ENCODE data around the gene LRRC3.

LRRC3 gene

DNA sequence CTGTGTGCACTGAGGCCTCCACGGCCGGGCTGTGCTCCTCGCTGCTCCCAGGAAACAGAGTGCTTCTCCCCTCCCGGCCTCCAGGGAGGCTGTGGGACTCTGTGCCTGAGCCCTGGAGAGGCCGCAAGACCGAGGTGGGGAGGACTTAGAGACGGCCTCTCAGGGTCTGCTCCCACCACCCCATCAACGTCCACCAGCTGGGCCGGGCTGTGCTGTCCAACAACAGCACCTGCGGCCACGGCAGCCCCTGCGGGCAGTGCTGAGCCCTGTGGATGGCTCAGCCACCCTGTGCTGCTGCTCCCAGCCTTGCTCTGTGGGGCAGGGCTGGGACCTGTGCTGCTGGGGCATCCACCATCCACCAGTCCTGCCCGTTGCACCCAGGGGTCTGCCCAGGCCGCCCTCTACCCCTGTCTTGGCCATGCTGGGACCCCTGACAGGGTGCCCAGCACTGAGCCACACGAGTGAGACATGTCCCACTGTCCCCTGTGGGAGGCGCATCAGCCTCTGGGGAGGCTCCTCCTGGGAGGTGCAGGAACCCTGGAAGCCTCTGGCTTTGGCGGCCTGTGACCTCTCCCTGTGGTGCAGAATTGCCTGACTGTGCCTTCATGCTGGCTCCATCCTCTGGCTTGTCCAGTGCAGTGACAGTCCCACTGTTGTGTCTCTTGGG lies 31.2 kb upstream of the LRRC3 start:
- no peak for TF ChIP-seq ZNF221 (tag by site-specific recombination; IDR thresholded peaks at IDR 0.05; ENCODE audit: borderline replicate concordance)
- TF ChIP-seq ZIC2 (tag by site-specific recombination; IDR thresholded peaks at IDR 0.05), result peak; percentile 86
- TF ChIP-seq GLIS1 (tag by site-specific recombination; IDR thresholded peaks at IDR 0.05), result peak; percentile 37
- no peaks in the 10 kb centered on the region for H3K4me1 ChIP-seq (ENCODE audit: control insufficient read depth, insufficient read depth, low read length)
- CTCF ChIA-PET, result no interaction called here
- H3K4me3 ChIP-seq (ENCODE audit: low read depth, low read length), result no peak overlapping the region
- H3K36me3 ChIP-seq (ENCODE audit: control insufficient read depth in 2 of 2, insufficient read depth in 1 of 2, low read length in 2 of 2), result no peaks in the 10 kb centered on the region
- POLR2A ChIA-PET, result no interaction called here
- no peaks in the 10 kb centered on the region for H3K9me3 ChIP-seq (ENCODE audit: control insufficient read depth, insufficient read depth, low read depth, low read length)
- H3K27ac ChIP-seq (ENCODE audit: extremely low read depth, low read depth, low read length), result no peak overlapping the region

DNA sequence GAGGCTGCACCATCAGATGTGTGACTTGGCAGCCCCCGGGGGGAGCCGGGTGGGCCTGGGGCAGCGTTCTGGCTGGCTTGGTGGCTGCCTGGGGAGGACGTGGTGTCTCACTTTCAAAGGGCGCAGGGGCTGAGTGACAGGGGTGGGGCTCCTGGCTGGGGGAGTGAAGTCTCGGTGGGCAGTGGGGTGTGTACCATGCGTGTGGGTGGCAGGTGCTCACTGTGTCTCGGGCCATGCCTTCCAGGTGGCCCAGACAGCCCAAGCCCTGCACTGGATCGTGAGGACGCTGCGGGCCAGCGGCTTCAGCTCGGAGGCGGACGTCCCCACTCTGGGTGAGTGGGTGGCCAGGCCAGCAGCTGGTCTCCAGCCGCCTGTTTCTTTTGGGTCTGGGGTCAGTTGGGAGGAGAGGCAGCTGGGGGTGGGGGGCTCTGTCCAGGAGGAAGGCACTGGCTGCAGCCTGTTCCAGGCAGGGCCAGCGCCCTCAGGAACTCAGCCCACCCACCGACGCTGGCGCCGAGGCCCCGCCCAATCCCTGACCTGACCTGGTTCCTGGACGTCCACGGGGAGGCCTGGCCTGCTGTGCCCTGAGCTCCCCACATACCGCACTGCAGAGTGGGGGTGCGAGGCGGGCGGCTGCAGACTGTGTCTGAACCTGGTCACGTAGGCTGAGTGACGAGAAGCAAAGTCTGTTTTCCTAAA lies 30.6 kb upstream of the LRRC3 start:
- TF ChIP-seq ZFHX2 (tag by site-specific recombination; conservative IDR thresholded peaks at IDR 0.05) (0 out of 2 replicates have a peak, but pooled peaks have one; percentile 34), ZFP37 (tag by site-specific recombination; IDR thresholded peaks at IDR 0.05) (no peak), ZBTB21 (tag by site-specific recombination; IDR thresholded peaks at IDR 0.05) (no peak), ZBTB7A (tag by site-specific recombination; IDR thresholded peaks at IDR 0.05; ENCODE audit: low read depth) (no peak), ZNF707 (tag by site-specific recombination; IDR thresholded peaks at IDR 0.05) (no peak), ZNF366 (tag by site-specific recombination; conservative IDR thresholded peaks at IDR 0.05) (no peak), EGR2 (tag by site-specific recombination; IDR thresholded peaks at IDR 0.05; ENCODE audit: low read depth) (peak; percentile 28; the same call in 1 of the 2 replicates), ZNF555 (tag by site-specific recombination; conservative IDR thresholded peaks at IDR 0.05) (no peak)
- TF ChIP-seq, protein P1, sequence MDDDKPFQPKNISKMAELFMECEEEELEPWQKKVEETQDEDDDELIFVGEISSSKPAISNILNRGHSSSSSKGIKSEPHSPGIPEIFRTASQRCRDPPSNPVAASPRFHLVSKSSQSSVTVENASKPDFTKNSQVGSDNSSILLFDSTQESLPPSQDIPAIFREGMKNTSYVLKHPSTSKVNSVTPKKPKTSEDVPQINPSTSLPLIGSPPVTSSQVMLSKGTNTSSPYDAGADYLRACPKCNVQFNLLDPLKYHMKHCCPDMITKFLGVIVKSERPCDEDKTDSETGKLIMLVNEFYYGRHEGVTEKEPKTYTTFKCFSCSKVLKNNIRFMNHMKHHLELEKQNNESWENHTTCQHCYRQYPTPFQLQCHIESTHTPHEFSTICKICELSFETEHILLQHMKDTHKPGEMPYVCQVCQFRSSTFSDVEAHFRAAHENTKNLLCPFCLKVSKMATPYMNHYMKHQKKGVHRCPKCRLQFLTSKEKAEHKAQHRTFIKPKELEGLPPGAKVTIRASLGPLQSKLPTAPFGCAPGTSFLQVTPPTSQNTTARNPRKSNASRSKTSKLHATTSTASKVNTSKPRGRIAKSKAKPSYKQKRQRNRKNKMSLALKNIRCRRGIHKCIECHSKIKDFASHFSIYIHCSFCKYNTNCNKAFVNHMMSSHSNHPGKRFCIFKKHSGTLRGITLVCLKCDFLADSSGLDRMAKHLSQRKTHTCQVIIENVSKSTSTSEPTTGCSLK (tag by site-specific recombination; IDR thresholded peaks at IDR 0.05), result no peak
- TF ChIP-seq, protein P2, sequence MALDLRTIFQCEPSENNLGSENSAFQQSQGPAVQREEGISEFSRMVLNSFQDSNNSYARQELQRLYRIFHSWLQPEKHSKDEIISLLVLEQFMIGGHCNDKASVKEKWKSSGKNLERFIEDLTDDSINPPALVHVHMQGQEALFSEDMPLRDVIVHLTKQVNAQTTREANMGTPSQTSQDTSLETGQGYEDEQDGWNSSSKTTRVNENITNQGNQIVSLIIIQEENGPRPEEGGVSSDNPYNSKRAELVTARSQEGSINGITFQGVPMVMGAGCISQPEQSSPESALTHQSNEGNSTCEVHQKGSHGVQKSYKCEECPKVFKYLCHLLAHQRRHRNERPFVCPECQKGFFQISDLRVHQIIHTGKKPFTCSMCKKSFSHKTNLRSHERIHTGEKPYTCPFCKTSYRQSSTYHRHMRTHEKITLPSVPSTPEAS (tag by site-specific recombination; IDR thresholded peaks at IDR 0.05), result no peak
- H3K9me3 ChIP-seq (ENCODE audit: control insufficient read depth, insufficient read depth, low read depth, low read length), result no peaks in the 10 kb centered on the region
- no peaks in the 10 kb centered on the region for H3K36me3 ChIP-seq (ENCODE audit: control insufficient read depth in 2 of 2, insufficient read depth in 1 of 2, low read length in 2 of 2)
- ChIA-PET CTCF (no interaction called here), POLR2A (interaction anchor here (0.6 kb wide), 1 partner anchor 88 kb away, joined by 4 read pairs; no protein-coding TSS in a partner anchor)
- no peaks in the 10 kb centered on the region for H3K4me1 ChIP-seq (ENCODE audit: control insufficient read depth, insufficient read depth, low read length)
- H3K27ac ChIP-seq (ENCODE audit: extremely low read depth, low read depth, low read length), result no peak overlapping the region
- H3K4me3 ChIP-seq (ENCODE audit: low read depth, low read length), result no peak overlapping the region

DNA sequence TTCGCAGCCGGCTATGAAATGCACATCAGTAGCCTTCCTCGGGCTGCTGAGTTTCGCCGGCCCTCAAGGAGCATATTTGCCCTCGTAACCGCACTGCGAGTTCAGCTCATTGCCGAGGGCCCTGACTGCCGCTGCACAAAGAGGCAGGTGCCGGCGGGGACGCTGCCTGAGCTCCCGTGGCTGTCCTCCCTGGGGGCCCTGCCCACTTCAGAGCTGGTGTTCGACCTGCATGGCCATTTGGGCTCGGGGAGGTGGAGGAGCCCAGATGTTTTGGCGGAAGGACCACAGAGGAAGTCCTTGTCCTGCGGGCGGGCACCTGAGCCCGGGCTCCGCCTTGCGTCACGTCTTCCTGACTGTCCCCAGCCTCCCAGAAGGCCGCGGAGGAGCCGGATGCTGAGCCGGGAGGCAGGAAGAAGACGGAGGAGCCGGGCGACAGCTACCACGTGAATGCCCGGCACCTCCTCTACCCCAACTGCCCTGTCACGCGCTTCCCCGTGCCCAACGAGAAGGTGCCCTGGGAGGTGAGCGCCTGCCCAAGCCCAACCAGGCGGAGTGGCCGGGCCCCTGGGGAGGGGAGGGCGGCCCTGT lies 29.9 kb upstream of the LRRC3 start:
- Histone ChIP-seq H3K9me3 (ENCODE audit: control insufficient read depth, insufficient read depth, low read depth, low read length) (no peaks in the 10 kb centered on the region), H3K27ac (ENCODE audit: extremely low read depth, low read depth, low read length) (no peak overlapping the region), H3K36me3 (ENCODE audit: control insufficient read depth in 2 of 2, insufficient read depth in 1 of 2, low read length in 2 of 2) (no peaks in the 10 kb centered on the region), H3K4me1 (ENCODE audit: control insufficient read depth, insufficient read depth, low read length) (no peaks in the 10 kb centered on the region), H3K4me3 (ENCODE audit: low read depth, low read length) (no peak overlapping the region)
- TF ChIP-seq GLI4 (tag by site-specific recombination; IDR thresholded peaks at IDR 0.05), result no peak
- TF ChIP-seq, protein P3, sequence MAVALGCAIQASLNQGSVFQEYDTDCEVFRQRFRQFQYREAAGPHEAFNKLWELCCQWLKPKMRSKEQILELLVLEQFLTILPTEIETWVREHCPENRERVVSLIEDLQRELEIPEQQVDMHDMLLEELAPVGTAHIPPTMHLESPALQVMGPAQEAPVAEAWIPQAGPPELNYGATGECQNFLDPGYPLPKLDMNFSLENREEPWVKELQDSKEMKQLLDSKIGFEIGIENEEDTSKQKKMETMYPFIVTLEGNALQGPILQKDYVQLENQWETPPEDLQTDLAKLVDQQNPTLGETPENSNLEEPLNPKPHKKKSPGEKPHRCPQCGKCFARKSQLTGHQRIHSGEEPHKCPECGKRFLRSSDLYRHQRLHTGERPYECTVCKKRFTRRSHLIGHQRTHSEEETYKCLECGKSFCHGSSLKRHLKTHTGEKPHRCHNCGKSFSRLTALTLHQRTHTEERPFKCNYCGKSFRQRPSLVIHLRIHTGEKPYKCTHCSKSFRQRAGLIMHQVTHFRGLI (tag by site-specific recombination; IDR thresholded peaks at IDR 0.05), result peak; percentile 56; the same call in 1 of the 2 replicates
- no peak for TF ChIP-seq ZFP3 (tag by site-specific recombination; IDR thresholded peaks at IDR 0.05; ENCODE audit: low read depth)
- TF ChIP-seq ZNF560 (tag by site-specific recombination; IDR thresholded peaks at IDR 0.05; ENCODE audit: borderline replicate concordance), result no peak
- no peak for TF ChIP-seq ZNF707 (tag by site-specific recombination; IDR thresholded peaks at IDR 0.05)
- TF ChIP-seq ZNF239 (tag by site-specific recombination; IDR thresholded peaks at IDR 0.05), result no peak
- TF ChIP-seq, protein P4, sequence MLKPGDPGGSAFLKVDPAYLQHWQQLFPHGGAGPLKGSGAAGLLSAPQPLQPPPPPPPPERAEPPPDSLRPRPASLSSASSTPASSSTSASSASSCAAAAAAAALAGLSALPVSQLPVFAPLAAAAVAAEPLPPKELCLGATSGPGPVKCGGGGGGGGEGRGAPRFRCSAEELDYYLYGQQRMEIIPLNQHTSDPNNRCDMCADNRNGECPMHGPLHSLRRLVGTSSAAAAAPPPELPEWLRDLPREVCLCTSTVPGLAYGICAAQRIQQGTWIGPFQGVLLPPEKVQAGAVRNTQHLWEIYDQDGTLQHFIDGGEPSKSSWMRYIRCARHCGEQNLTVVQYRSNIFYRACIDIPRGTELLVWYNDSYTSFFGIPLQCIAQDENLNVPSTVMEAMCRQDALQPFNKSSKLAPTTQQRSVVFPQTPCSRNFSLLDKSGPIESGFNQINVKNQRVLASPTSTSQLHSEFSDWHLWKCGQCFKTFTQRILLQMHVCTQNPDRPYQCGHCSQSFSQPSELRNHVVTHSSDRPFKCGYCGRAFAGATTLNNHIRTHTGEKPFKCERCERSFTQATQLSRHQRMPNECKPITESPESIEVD (tag by site-specific recombination; IDR thresholded peaks at IDR 0.05), result no peak
- no peak for TF ChIP-seq ZNF621 (tag by site-specific recombination; IDR thresholded peaks at IDR 0.05)
- ChIA-PET POLR2A (interaction anchor here (0.6 kb wide), 1 partner anchor 89 kb away, joined by 4 read pairs; no protein-coding TSS in a partner anchor), CTCF (no interaction called here)

Measured in HEK293 (cell line).